Skeletal muscle satellite cell (primary cell): ENCODE results near the gene EPHA6.
"Not testable (repeated sequence)": the region's sequence is repeated elsewhere in the genome, so short reads cannot be mapped to it uniquely, and the experiment has no call there.

Experiments used
- H3K27me3 ChIP-seq: 2 replicates; pipeline ENCODE4 v1.7.0; 2013; ENCODE audit warnings: low read length; ENCODE audit not compliant: control insufficient read depth, insufficient read depth
- H3K36me3 ChIP-seq: 2 replicates; pipeline ENCODE4 v1.7.0; 2013; ENCODE audit warnings: mild to moderate bottlenecking, control low read depth, low read length; ENCODE audit not compliant: insufficient read depth
- H3K4me1 ChIP-seq: 2 replicates; pipeline ENCODE4 v1.7.0; 2013; ENCODE audit warnings: low read length; ENCODE audit not compliant: control insufficient read depth, insufficient read depth
- H3K4me2 ChIP-seq: 2 replicates; pipeline ENCODE4 v1.7.0; 2013; ENCODE audit warnings: mild to moderate bottlenecking, low read length
- H3K4me3 ChIP-seq: 2 replicates; pipeline ENCODE4 v1.7.0; 2013; ENCODE audit warnings: low read length
- H3K9ac ChIP-seq: 2 replicates; pipeline ENCODE4 v1.7.0; 2013; ENCODE audit warnings: mild to moderate bottlenecking, low read depth, low read length, moderate library complexity
- H3K9me3 ChIP-seq: replicated peaks from 2 replicates; pipeline ENCODE4 v1.7.0; 2013; ENCODE audit warnings: mild to moderate bottlenecking, control low read depth, low read length

EPHA6 gene

GRCh38 chr3:97550408-97550807, 736.0 kb downstream of the EPHA6 start:
- H3K4me1 ChIP-seq, result no peaks in the 10 kb centered on the region
- no peak overlapping the region for H3K9ac ChIP-seq
- no peak overlapping the region for H3K4me3 ChIP-seq
- H3K36me3 ChIP-seq, result no peaks in the 10 kb centered on the region
- no peaks in the 10 kb centered on the region for H3K27me3 ChIP-seq
- no peak overlapping the region for H3K4me2 ChIP-seq
- H3K9me3 ChIP-seq, result no peaks in the 10 kb centered on the region

- Histone ChIP-seq H3K9ac (no peak overlapping the region), H3K9me3 (no peaks in the 10 kb centered on the region), H3K36me3 (no peaks in the 10 kb centered on the region), H3K27me3 (no peaks in the 10 kb centered on the region), H3K4me3 (no peak overlapping the region), H3K4me1 (no peaks in the 10 kb centered on the region), H3K4me2 (no peak overlapping the region)
Observed at GRCh38 chr3:97552186-97552585, 737.8 kb downstream of the EPHA6 start.

GRCh38 chr3:97575742-97576141, 761.3 kb downstream of the EPHA6 start:
- Histone ChIP-seq H3K9ac (no peak overlapping the region), H3K27me3 (no peaks in the 10 kb centered on the region), H3K9me3 (no peaks in the 10 kb centered on the region), H3K4me2 (no peak overlapping the region), H3K36me3 (no peaks in the 10 kb centered on the region), H3K4me3 (no peak overlapping the region), H3K4me1 (no peaks in the 10 kb centered on the region)

GRCh38 chr3:97576221-97576620, 761.8 kb downstream of the EPHA6 start:
- H3K4me2 ChIP-seq, result no peak overlapping the region
- no peak overlapping the region for H3K9ac ChIP-seq
- H3K4me3 ChIP-seq, result no peak overlapping the region
- no peaks in the 10 kb centered on the region for H3K9me3 ChIP-seq
- no peaks in the 10 kb centered on the region for H3K4me1 ChIP-seq
- no peaks in the 10 kb centered on the region for H3K36me3 ChIP-seq
- no peaks in the 10 kb centered on the region for H3K27me3 ChIP-seq

- no peak overlapping the region for H3K4me2 ChIP-seq
- no peaks in the 10 kb centered on the region for H3K4me1 ChIP-seq
- no peaks in the 10 kb centered on the region for H3K27me3 ChIP-seq
- no peaks in the 10 kb centered on the region for H3K36me3 ChIP-seq
- H3K4me3 ChIP-seq, result no peak overlapping the region
- H3K9ac ChIP-seq, result no peak overlapping the region
- no peaks in the 10 kb centered on the region for H3K9me3 ChIP-seq
Observed at GRCh38 chr3:97579365-97579764, 765.0 kb downstream of the EPHA6 start.

GRCh38 chr3:97610626-97611025, 796.2 kb downstream of the EPHA6 start:
- Histone ChIP-seq H3K4me1 (no peaks in the 10 kb centered on the region), H3K9me3 (no peaks in the 10 kb centered on the region), H3K36me3 (no peaks in the 10 kb centered on the region), H3K27me3 (no peaks in the 10 kb centered on the region), H3K4me3 (no peak overlapping the region), H3K9ac (no peak overlapping the region), H3K4me2 (no peak overlapping the region)

- Histone ChIP-seq H3K4me3 (no peak overlapping the region), H3K4me2 (no peak overlapping the region), H3K9me3 (no peaks in the 10 kb centered on the region), H3K27me3 (no peaks in the 10 kb centered on the region), H3K36me3 (no peaks in the 10 kb centered on the region), H3K4me1 (no peaks in the 10 kb centered on the region), H3K9ac (no peak overlapping the region)
Observed at GRCh38 chr3:97612632-97613031, 798.2 kb downstream of the EPHA6 start.

- Histone ChIP-seq H3K9me3 (no peaks in the 10 kb centered on the region), H3K27me3 (no peaks in the 10 kb centered on the region), H3K4me3 (no peak overlapping the region), H3K4me1 (no peaks in the 10 kb centered on the region), H3K9ac (no peak overlapping the region), H3K4me2 (no peak overlapping the region), H3K36me3 (no peaks in the 10 kb centered on the region)
Observed at GRCh38 chr3:97613139-97613538, 798.7 kb downstream of the EPHA6 start.

- H3K27me3 ChIP-seq, H3K4me2 ChIP-seq, H3K36me3 ChIP-seq, H3K4me3 ChIP-seq, H3K9me3 ChIP-seq, H3K4me1 ChIP-seq, H3K9ac ChIP-seq: not testable (repeated sequence)
Observed at GRCh38 chr3:97620514-97620913, 806.1 kb downstream of the EPHA6 start.

GRCh38 chr3:97636465-97636864, 822.1 kb downstream of the EPHA6 start:
- no peak overlapping the region for H3K4me2 ChIP-seq
- H3K4me3 ChIP-seq, result no peak overlapping the region
- H3K36me3 ChIP-seq, result no peaks in the 10 kb centered on the region
- H3K4me1 ChIP-seq, result no peaks in the 10 kb centered on the region
- H3K27me3 ChIP-seq, result no peaks in the 10 kb centered on the region
- H3K9me3 ChIP-seq, result no peaks in the 10 kb centered on the region
- H3K9ac ChIP-seq, result no peak overlapping the region

GRCh38 chr3:97646932-97647331, 832.5 kb downstream of the EPHA6 start:
- no peak overlapping the region for H3K4me2 ChIP-seq
- no peak overlapping the region for H3K4me3 ChIP-seq
- no peaks in the 10 kb centered on the region for H3K27me3 ChIP-seq
- H3K9me3 ChIP-seq, result no peaks in the 10 kb centered on the region
- no peaks in the 10 kb centered on the region for H3K36me3 ChIP-seq
- no peak overlapping the region for H3K9ac ChIP-seq
- H3K4me1 ChIP-seq, result no peaks in the 10 kb centered on the region

GRCh38 chr3:97647441-97647982, 833.1 kb downstream of the EPHA6 start:
- Histone ChIP-seq H3K36me3 (no peaks in the 10 kb centered on the region), H3K9ac (no peak overlapping the region), H3K4me1 (no peaks in the 10 kb centered on the region), H3K4me3 (no peak overlapping the region), H3K27me3 (no peaks in the 10 kb centered on the region), H3K9me3 (no peaks in the 10 kb centered on the region), H3K4me2 (no peak overlapping the region)
